Neural cell (in vitro differentiated cells): ENCODE data around the gene GLI2. TPM values are rescaled to one million over a fixed set of nuclear protein-coding genes. Genes with fewer than 3 reads are reported as not detected.

Source experiments
- H2AFZ ChIP-seq: fragments of 200-600, 300-800 bp; sonication (generic), shearing (Covaris generic); 2 replicates; pipeline ENCODE4 v1.6.0; 2014; ENCODE audit warnings: low read depth, mild to moderate bottlenecking, antibody characterized with exemption, low read length, moderate library complexity
- H3F3A ChIP-seq: fragments of 200-600 bp; shearing (Covaris generic); 2 replicates; pipeline ENCODE4 v1.6.1; 2016; ENCODE audit warnings: mild to moderate bottlenecking, moderate library complexity, mixed read lengths, antibody characterized with exemption, low read length; ENCODE audit not compliant: insufficient read depth, poor library complexity, severe bottlenecking
- H3K27ac ChIP-seq: fragments of 200-600, 300-800 bp; sonication (generic), shearing (Covaris generic); 2 replicates; pipeline ENCODE4 v1.5.1; 2014; ENCODE audit warnings: mild to moderate bottlenecking, low read length, moderate library complexity
- H3K27me3 ChIP-seq: fragments of 300-800, 200-600 bp; sonication (generic), shearing (Covaris generic); 2 replicates; pipeline ENCODE4 v1.6.0; 2014; ENCODE audit warnings: mild to moderate bottlenecking, low read depth, low read length, moderate library complexity; ENCODE audit not compliant: insufficient read depth
- H3K36me3 ChIP-seq: fragments of 300-800, 200-600 bp; sonication (generic), shearing (Covaris generic); 2 replicates; pipeline ENCODE4 v1.5.1; 2014; ENCODE audit warnings: mild to moderate bottlenecking, antibody characterized with exemption, low read length, moderate library complexity; ENCODE audit not compliant: insufficient read depth
- H3K4me2 ChIP-seq: fragments of 300-800, 200-600 bp; sonication (generic), shearing (Covaris generic); 2 replicates; pipeline ENCODE4 v1.6.0; 2014; ENCODE audit warnings: mild to moderate bottlenecking, low read length
- H3K4me3 ChIP-seq: fragments of 300-800, 200-600 bp; sonication (generic), shearing (Covaris generic); 2 replicates; pipeline ENCODE4 v1.5.1; 2014; ENCODE audit warnings: mild to moderate bottlenecking, low read length, moderate library complexity
- H3K79me2 ChIP-seq: fragments of 200-600 bp; shearing (Covaris generic); replicated peaks from 2 replicates; pipeline ENCODE4 v1.6.0; 2014; ENCODE audit warnings: mild to moderate bottlenecking, low read length, moderate library complexity; ENCODE audit not compliant: insufficient read depth
- H3K9ac ChIP-seq: fragments of 300-800, 200-600 bp; sonication (generic), shearing (Covaris generic); 2 replicates; pipeline ENCODE4 v1.6.1; 2016; ENCODE audit warnings: mild to moderate bottlenecking, low read length, mixed read lengths
- H3K9me2 ChIP-seq: fragments of 200-600 bp; shearing (Covaris generic); 2 replicates; pipeline ENCODE4 v1.6.1; 2016; ENCODE audit warnings: mild to moderate bottlenecking, low read length, mixed read lengths; ENCODE audit not compliant: insufficient read depth
- H3K9me3 ChIP-seq: fragments of 200-600, 300-800 bp; sonication (generic), shearing (Covaris generic); 2 replicates; pipeline ENCODE4 v1.6.1; 2016; ENCODE audit warnings: mild to moderate bottlenecking, mixed run types, low read length, moderate library complexity, mixed read lengths
- H4K20me1 ChIP-seq: fragments of 200-600 bp; shearing (Covaris generic); 2 replicates; pipeline ENCODE4 v1.6.1; 2016; ENCODE audit warnings: mild to moderate bottlenecking, mixed run types; ENCODE audit not compliant: insufficient read depth
- CTCF ChIP-seq: fragments of 450-650 bp; IDR thresholded peaks from 2 replicates; pipeline ENCODE4 v1.5.1; 2014; ENCODE audit warnings: antibody characterized with exemption, mild to moderate bottlenecking, moderate library complexity; ENCODE audit not compliant: poor library complexity, severe bottlenecking
- EP300 ChIP-seq: fragments of 450-650 bp; conservative IDR thresholded peaks from 2 replicates; pipeline ENCODE4 v1.6.1; 2014; ENCODE audit warnings: antibody characterized with exemption, mild to moderate bottlenecking, moderate library complexity; ENCODE audit not compliant: poor library complexity, severe bottlenecking
- EZH2 ChIP-seq: fragments of 200-600, 300-800 bp; shearing (Covaris generic), sonication (generic); IDR thresholded peaks from 2 replicates; pipeline ENCODE4 v1.6.1; 2014; ENCODE audit warnings: antibody characterized with exemption, low read length, borderline replicate concordance, mild to moderate bottlenecking; ENCODE audit not compliant: insufficient read depth, poor library complexity, severe bottlenecking
- MXI1 ChIP-seq: fragments of 450-650 bp; conservative IDR thresholded peaks from 2 replicates; pipeline ENCODE4 v1.6.1; 2014; ENCODE audit warnings: antibody characterized with exemption, mild to moderate bottlenecking; ENCODE audit not compliant: poor library complexity, severe bottlenecking
- POLR2AphosphoS5 ChIP-seq: IDR thresholded peaks from 2 replicates; pipeline ENCODE4 v1.6.1; 2012
- RAD21 ChIP-seq: fragments of 450-650 bp; conservative IDR thresholded peaks from 2 replicates; pipeline ENCODE4 v1.6.1; 2014; ENCODE audit warnings: antibody characterized with exemption, mild to moderate bottlenecking, moderate library complexity
- SMC3 ChIP-seq: fragments of 450-650 bp; conservative IDR thresholded peaks from 2 replicates; pipeline ENCODE4 v1.6.1; 2014; ENCODE audit warnings: antibody characterized with exemption, mild to moderate bottlenecking, moderate library complexity; ENCODE audit not compliant: poor library complexity
- TAF1 ChIP-seq: IDR thresholded peaks from 2 replicates; pipeline ENCODE4 v1.6.1; 2012; ENCODE audit warnings: low read depth
- polyA plus RNA-seq: library from polyadenylated mRNA; depleted of rRNA; stranded (reverse); fragments of >200 nt; gene quantifications from 2 replicates; pipeline ENCODE4 v1.2.3, GENCODE V29; 2014
- TF ChIP-seq, protein P1 (sequence below): IDR thresholded peaks from 2 replicates; pipeline ENCODE4 v1.6.1; 2012; ENCODE audit warnings: borderline replicate concordance

Gene GLI2
- polyA plus RNA-seq, 1 donor from 2014 or later = 0.14 TPM

- peaks cover 75% of the 10 kb centered on the region for H3K79me2 ChIP-seq
- no peak overlapping the region for H3K9ac ChIP-seq
- H3K9me3 ChIP-seq = no peaks in the 10 kb centered on the region
Measured at GRCh38 chr2:120750488-120751210, 15.0 kb downstream of the GLI2 start.

GRCh38 chr2:120751553-120751952 is 15.9 kb downstream of the GLI2 start:
- Histone ChIP-seq H3K9me2 (no peaks in the 10 kb centered on the region), H3K79me2 (peaks cover 75% of the 10 kb centered on the region), H2AFZ (no peak overlapping the region), H4K20me1 (no peaks in the 10 kb centered on the region), H3K36me3 (no peaks in the 10 kb centered on the region), H3K27me3 (no peaks in the 10 kb centered on the region), H3K9ac (no peak overlapping the region), H3K27ac (no peak overlapping the region), H3K4me2 (no peak overlapping the region), H3K4me3 (no peak overlapping the region), H3F3A (no peaks in the 10 kb centered on the region), H3K9me3 (no peaks in the 10 kb centered on the region)
- no peak for TF ChIP-seq TAF1
- no peak for TF ChIP-seq CTCF
- TF ChIP-seq RAD21 = no peak
- no peak for TF ChIP-seq EP300
- TF ChIP-seq EZH2 = no peak
- TF ChIP-seq POLR2AphosphoS5 = no peak
- TF ChIP-seq, protein P1, sequence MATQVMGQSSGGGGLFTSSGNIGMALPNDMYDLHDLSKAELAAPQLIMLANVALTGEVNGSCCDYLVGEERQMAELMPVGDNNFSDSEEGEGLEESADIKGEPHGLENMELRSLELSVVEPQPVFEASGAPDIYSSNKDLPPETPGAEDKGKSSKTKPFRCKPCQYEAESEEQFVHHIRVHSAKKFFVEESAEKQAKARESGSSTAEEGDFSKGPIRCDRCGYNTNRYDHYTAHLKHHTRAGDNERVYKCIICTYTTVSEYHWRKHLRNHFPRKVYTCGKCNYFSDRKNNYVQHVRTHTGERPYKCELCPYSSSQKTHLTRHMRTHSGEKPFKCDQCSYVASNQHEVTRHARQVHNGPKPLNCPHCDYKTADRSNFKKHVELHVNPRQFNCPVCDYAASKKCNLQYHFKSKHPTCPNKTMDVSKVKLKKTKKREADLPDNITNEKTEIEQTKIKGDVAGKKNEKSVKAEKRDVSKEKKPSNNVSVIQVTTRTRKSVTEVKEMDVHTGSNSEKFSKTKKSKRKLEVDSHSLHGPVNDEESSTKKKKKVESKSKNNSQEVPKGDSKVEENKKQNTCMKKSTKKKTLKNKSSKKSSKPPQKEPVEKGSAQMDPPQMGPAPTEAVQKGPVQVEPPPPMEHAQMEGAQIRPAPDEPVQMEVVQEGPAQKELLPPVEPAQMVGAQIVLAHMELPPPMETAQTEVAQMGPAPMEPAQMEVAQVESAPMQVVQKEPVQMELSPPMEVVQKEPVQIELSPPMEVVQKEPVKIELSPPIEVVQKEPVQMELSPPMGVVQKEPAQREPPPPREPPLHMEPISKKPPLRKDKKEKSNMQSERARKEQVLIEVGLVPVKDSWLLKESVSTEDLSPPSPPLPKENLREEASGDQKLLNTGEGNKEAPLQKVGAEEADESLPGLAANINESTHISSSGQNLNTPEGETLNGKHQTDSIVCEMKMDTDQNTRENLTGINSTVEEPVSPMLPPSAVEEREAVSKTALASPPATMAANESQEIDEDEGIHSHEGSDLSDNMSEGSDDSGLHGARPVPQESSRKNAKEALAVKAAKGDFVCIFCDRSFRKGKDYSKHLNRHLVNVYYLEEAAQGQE = no peak
- no peak for TF ChIP-seq SMC3

More at GRCh38 chr2:120750488-120751210, 15.0 kb downstream of the GLI2 start:
- no peak overlapping the region for H2AFZ ChIP-seq
- no peak overlapping the region for H3K4me2 ChIP-seq
- H3K27ac ChIP-seq = no peak overlapping the region
- H3K36me3 ChIP-seq = no peaks in the 10 kb centered on the region
- H4K20me1 ChIP-seq = no peaks in the 10 kb centered on the region
- H3K4me3 ChIP-seq = no peak overlapping the region
- no peaks in the 10 kb centered on the region for H3K9me2 ChIP-seq
- no peak for TF ChIP-seq EP300
- no peak for TF ChIP-seq EZH2
- no peak for TF ChIP-seq SMC3
- no peak for TF ChIP-seq RAD21
- TF ChIP-seq MXI1 = no peak
- TF ChIP-seq, protein P1 = no peak
- no peak for TF ChIP-seq TAF1
- no peak for TF ChIP-seq CTCF
- no peak for TF ChIP-seq POLR2AphosphoS5
- H3K27me3 ChIP-seq = no peaks in the 10 kb centered on the region
- no peaks in the 10 kb centered on the region for H3F3A ChIP-seq
